ENCODE data around the gene PFKFB4.

- TF ChIP-seq CEBPB (IDR thresholded peaks at IDR 0.05; ENCODE audit: low read depth) (no peak), FOSL1 (IDR thresholded peaks at IDR 0.05; ENCODE audit: low read depth) (no peak), POLR2AphosphoS5 (IDR thresholded peaks at IDR 0.05; ENCODE audit: low read depth, low read length) (no peak), CTCF (IDR thresholded peaks at IDR 0.05 in 2 of 3, conservative IDR thresholded peaks at IDR 0.05 in 1 of 3; ENCODE audit: borderline replicate concordance in 1 of 3, insufficient read depth in 1 of 3, low read depth in 2 of 3, low read length in 2 of 3) (no peak), POLR2A (IDR thresholded peaks at IDR 0.05; ENCODE audit: borderline replicate concordance, extremely low read depth, insufficient read depth, insufficient read length) (no peak), EZH2 (IDR thresholded peaks at IDR 0.05) (no peak)
- TF ChIP-seq, protein P1, sequence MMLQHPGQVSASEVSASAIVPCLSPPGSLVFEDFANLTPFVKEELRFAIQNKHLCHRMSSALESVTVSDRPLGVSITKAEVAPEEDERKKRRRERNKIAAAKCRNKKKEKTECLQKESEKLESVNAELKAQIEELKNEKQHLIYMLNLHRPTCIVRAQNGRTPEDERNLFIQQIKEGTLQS (IDR thresholded peaks at IDR 0.05): no peak
- TF ChIP-seq, protein P2, sequence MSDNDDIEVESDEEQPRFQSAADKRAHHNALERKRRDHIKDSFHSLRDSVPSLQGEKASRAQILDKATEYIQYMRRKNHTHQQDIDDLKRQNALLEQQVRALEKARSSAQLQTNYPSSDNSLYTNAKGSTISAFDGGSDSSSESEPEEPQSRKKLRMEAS (IDR thresholded peaks at IDR 0.05): no peak
Observed at GRCh38 chr3:48528048-48528447, 28.6 kb downstream of the PFKFB4 start.
